HepG2 (cell line): ENCODE measurements around the gene DOCK9. TPM values are rescaled to one million over a fixed set of nuclear protein-coding genes. Genes with fewer than 3 reads are reported as not detected.

Experiments
- ATAC-seq: fragments of 200-7000 bp; cut with Tn5 transposase; 3 replicates; pipeline ENCODE4 v1.9.1; 2020; ENCODE audit warnings: mild to moderate bottlenecking, moderate library complexity
- BruUV-seq: library from RNA; stranded (reverse); fragments of 400-500 nt; replicated peaks from 2 replicates; lab custom pipeline; 2021; lab: Mats Ljungman, UMichigan
- CTCF ChIA-PET: fragments of 300-600 bp; formaldehyde crosslinking; extraction: SDS; loops from one replicate; lab custom pipeline; 2021; ENCODE audit warnings: low total read pairs, inconsistent platforms, low intra/inter-chr PET ratio; lab: Yijun Ruan, JAX
- POLR2A ChIA-PET: fragments of 350-600 bp; sonication (Branson Sonifier 250); formaldehyde crosslinking; loops from one replicate; lab custom pipeline; 2020; ENCODE audit warnings: antibody characterized with exemption, inconsistent platforms; lab: Yijun Ruan, JAX
- DNase-seq: peaks from one replicate; pipeline ENCODE4 v3.0.0-alpha.2; 2015; ENCODE audit warnings: low spot score
- FAIRE-seq: peaks from 3 replicates; lab custom pipeline; 2011; peaks lifted over from hg19 to GRCh38; lab: Jason Lieb, UNC
- H2AFZ ChIP-seq: one replicate; pipeline ENCODE4 v1.6.1; 2011; ENCODE audit warnings: low read length, inconsistent platforms
- H3K27ac ChIP-seq: fragments of 300-600 bp; 3 replicates; pipeline ENCODE4 v1.8.0; 2011; ENCODE audit warnings: mixed run types, mild to moderate bottlenecking, mixed read lengths, low read length, inconsistent platforms; ENCODE audit not compliant: insufficient read depth; ENCODE audit errors: extremely low read length
- H3K27me3 ChIP-seq, 2 experiments: fragments of 200-600 bp in 1 of 2; 2 replicates in 1 of 2; 3 replicates in 1 of 2; pipeline versions ENCODE4 v1.6.0 to v1.8.0; 2011; ENCODE audit warnings: low read length in 2 of 2, mild to moderate bottlenecking in 2 of 2, moderate library complexity in 2 of 2, inconsistent platforms in 1 of 2; ENCODE audit not compliant: insufficient read depth in 2 of 2, control insufficient read depth in 1 of 2
- H3K36me3 ChIP-seq, 2 experiments: fragments of 200-600 bp in 1 of 2; replicated peaks in 1 of 2; 2 replicates in 1 of 2; 3 replicates in 1 of 2; pipeline versions ENCODE4 v1.5.1 to v1.8.0; 2011; ENCODE audit warnings: low read length in 2 of 2, inconsistent platforms in 1 of 2; ENCODE audit not compliant: insufficient read depth in 2 of 2, control insufficient read depth in 1 of 2
- H3K4me1 ChIP-seq: 2 replicates; pipeline ENCODE4 v1.5.1; 2012; ENCODE audit warnings: low read length, inconsistent platforms; ENCODE audit not compliant: insufficient read depth
- H3K4me2 ChIP-seq: 2 replicates; pipeline ENCODE4 v1.6.0; 2011; ENCODE audit warnings: low read depth, low read length, inconsistent platforms
- H3K4me3 ChIP-seq, 3 experiments: fragments of 200-600 bp in 1 of 3; sonication (generic), shearing (Covaris generic) in 1 of 3; replicated peaks in 1 of 3; 2 replicates each; pipeline ENCODE4 v1.5.1; 2011 to 2016; ENCODE audit warnings: low read length in 3 of 3, inconsistent platforms in 2 of 3, low read depth in 2 of 3, mild to moderate bottlenecking in 2 of 3, control low read depth in 1 of 3, mixed read lengths in 1 of 3; ENCODE audit not compliant: insufficient read depth in 1 of 3
- H3K79me2 ChIP-seq: one replicate; pipeline ENCODE4 v1.6.1; 2011; ENCODE audit warnings: low read length, inconsistent platforms; ENCODE audit not compliant: insufficient read depth
- H3K9ac ChIP-seq: 2 replicates; pipeline ENCODE4 v1.6.0; 2011; ENCODE audit warnings: mild to moderate bottlenecking, low read depth, low read length, inconsistent platforms; ENCODE audit not compliant: insufficient read depth
- H3K9me3 ChIP-seq: 2 replicates; pipeline ENCODE4 v1.5.1; 2012; ENCODE audit warnings: mild to moderate bottlenecking, low read length
- H4K20me1 ChIP-seq: 2 replicates; pipeline ENCODE4 v1.6.0; 2011; ENCODE audit warnings: inconsistent platforms, mild to moderate bottlenecking, low read length, moderate library complexity; ENCODE audit not compliant: insufficient read depth
- BRCA1 ChIP-seq: sonication (generic); formaldehyde crosslinking; IDR thresholded peaks from 2 replicates; pipeline ENCODE4 v1.4.0; 2020; ENCODE audit warnings: missing genetic modification reagents
- CBX5 ChIP-seq: sonication (generic); formaldehyde crosslinking; IDR thresholded peaks from 2 replicates; pipeline ENCODE4 v1.4.0; 2020; ENCODE audit warnings: missing genetic modification reagents, borderline replicate concordance
- FOXK1 ChIP-seq: sonication (generic); formaldehyde crosslinking; IDR thresholded peaks from 2 replicates; pipeline ENCODE4 v1.4.0; 2020; ENCODE audit warnings: low read depth, missing genetic modification reagents, borderline replicate concordance
- GPN1 ChIP-seq: sonication (generic); formaldehyde crosslinking; IDR thresholded peaks from 2 replicates; pipeline ENCODE4 v1.5.1; 2020; ENCODE audit warnings: missing genetic modification reagents, borderline replicate concordance
- HNRNPK ChIP-seq: fragments of 200-400 bp; formaldehyde crosslinking; IDR thresholded peaks from 2 replicates; pipeline ENCODE4 v1.6.1; 2018; ENCODE audit warnings: low read length, low read depth, moderate library complexity, mild to moderate bottlenecking; ENCODE audit not compliant: poor library complexity, severe bottlenecking
- POLR2G ChIP-seq: fragments of 200-400 bp; formaldehyde crosslinking; IDR thresholded peaks from 2 replicates; pipeline ENCODE4 v1.6.1; 2018; ENCODE audit warnings: mild to moderate bottlenecking, low read depth, low read length, moderate library complexity
- REL ChIP-seq: sonication (generic); formaldehyde crosslinking; conservative IDR thresholded peaks from 2 replicates; pipeline ENCODE4 v1.8.0; 2022; ENCODE audit warnings: mild to moderate bottlenecking, missing genetic modification reagents, moderate library complexity
- RFX1 ChIP-seq: fragments of 450-650 bp; IDR thresholded peaks from 2 replicates; pipeline ENCODE4 v1.6.1; 2017
- RORA ChIP-seq: sonication (generic); formaldehyde crosslinking; IDR thresholded peaks from 2 replicates; pipeline ENCODE4 v1.5.0; 2020; ENCODE audit warnings: mild to moderate bottlenecking, missing genetic modification reagents, moderate library complexity
- SMC3 ChIP-seq: IDR thresholded peaks from 2 replicates; pipeline ENCODE4 v1.6.1; 2011; ENCODE audit warnings: low read length, improper control_type of control experiment
- STAG1 ChIP-seq: sonication (generic); formaldehyde crosslinking; IDR thresholded peaks from 2 replicates; pipeline ENCODE4 v1.4.0; 2020; ENCODE audit warnings: missing genetic modification reagents
- TEAD2 ChIP-seq: sonication (generic); formaldehyde crosslinking; IDR thresholded peaks from 2 replicates; pipeline ENCODE4 v1.9.0; 2021; ENCODE audit warnings: missing genetic modification reagents
- ZNF615 ChIP-seq: sonication (generic); formaldehyde crosslinking; IDR thresholded peaks from 2 replicates; pipeline ENCODE4 v1.5.0; 2020; ENCODE audit warnings: mild to moderate bottlenecking, missing genetic modification reagents, borderline replicate concordance
- ZNF777 ChIP-seq: sonication (generic); formaldehyde crosslinking; IDR thresholded peaks from 2 replicates; pipeline ENCODE4 v1.4.0; 2020; ENCODE audit warnings: missing genetic modification reagents
- WGBS: methylation state at CpG from one replicate; pipeline ENCODE4 v1.1.6; 2017; ENCODE audit warnings: low lambda C conversion rate; 5-methylcytosine and 5-hydroxymethylcytosine counted together
- in situ Hi-C: cut with HindIII; loops from 2 replicates; pipeline ENCODE4 v1.10.0; 2017; ENCODE audit warnings: low pct_unique_long_range_greater_than_20kb; ENCODE audit not compliant: extremely low pct_ligation_motif_present
- intact Hi-C: fragments of 100-400 bp; cut with micrococcal nuclease; formaldehyde crosslinking; loops from one replicate; pipeline ENCODE4 v1.10.0; 2022; ENCODE audit not compliant: unreplicated experiment
- polyA plus RNA-seq, 8 experiments: library from polyadenylated mRNA; depleted of rRNA in 3 of 8; stranded (reverse) in 7 of 8; unstranded in 1 of 8; fragments of >200 nt; fragmentation: Illumina TruSeq in 4 of 8; extraction: Trizol in 4 of 8; gene quantifications; 2 replicates each; pipeline versions ENCODE4 v1.2.1 to v1.2.3, GENCODE V29; 2011 to 2016; ENCODE audit warnings: low read depth in 4 of 8, missing spikeins in 1 of 8, mixed read lengths in 1 of 8; ENCODE audit not compliant: insufficient read depth in 1 of 8
- total RNA-seq, 5 experiments: library from RNA; depleted of rRNA; stranded (reverse); fragments of >200 nt; fragmentation: Illumina TruSeq; extraction: Trizol; gene quantifications; 2 replicates each; pipeline ENCODE4 v1.2.3, GENCODE V29; 2016; ENCODE audit warnings: low read depth in 1 of 5
- TF ChIP-seq, protein P1 (sequence below): sonication (generic); formaldehyde crosslinking; IDR thresholded peaks from 2 replicates; pipeline ENCODE4 v1.5.1; 2020; ENCODE audit warnings: missing genetic modification reagents, mild to moderate bottlenecking, borderline replicate concordance
- TF ChIP-seq, protein P2 (sequence below): sonication (generic); formaldehyde crosslinking; IDR thresholded peaks from 2 replicates; pipeline ENCODE4 v1.8.0; 2022; ENCODE audit warnings: missing genetic modification reagents, mild to moderate bottlenecking, inconsistent platforms, borderline replicate concordance
- TF ChIP-seq, protein P3 (sequence below): sonication (generic); formaldehyde crosslinking; IDR thresholded peaks from 2 replicates; pipeline ENCODE4 v1.8.1; 2023; ENCODE audit warnings: mild to moderate bottlenecking, missing genetic modification reagents

DOCK9 gene
- total and polyA plus RNA-seq, 2 of the 13 experiments (the other 11 are each of a cell fraction or from before 2014, with no cell fraction given) = 0.44 to 0.97 TPM

DNA sequence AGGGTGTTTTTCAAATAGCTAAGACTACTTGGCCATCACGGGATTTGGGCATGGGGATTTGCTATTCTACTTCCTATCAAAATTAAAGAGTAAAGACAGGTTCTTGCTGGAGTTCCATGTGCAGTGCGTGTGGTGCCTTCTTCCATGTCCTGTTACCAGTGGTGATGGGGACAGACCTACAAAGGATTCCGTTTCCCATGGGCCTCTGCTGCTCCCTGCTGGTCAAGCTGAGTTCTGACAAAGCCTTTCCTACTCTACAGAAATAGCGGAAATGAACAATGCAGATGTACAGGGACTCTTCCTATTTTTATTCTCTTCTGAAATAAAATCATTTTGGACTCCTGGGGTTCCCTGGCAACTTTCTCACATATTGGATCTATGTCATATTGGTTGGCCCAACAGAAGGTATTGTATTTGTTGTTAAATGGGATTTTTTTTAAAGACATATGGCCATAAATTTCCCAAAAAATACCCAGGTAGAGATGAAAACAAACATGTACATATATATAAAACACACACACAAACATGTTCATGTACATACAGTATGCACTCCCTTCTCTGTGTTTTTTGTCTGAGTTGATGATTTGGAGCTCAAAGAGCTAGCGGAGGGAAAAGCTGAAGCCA lies 134.9 kb downstream of the DOCK9 start:
- WGBS = 23% methylated on average over 5 of the region's 5 CpGs
- intact Hi-C loops = loop anchor here (1.0 to 10.0 kb wide), 5 partner anchors 170 to 994 kb away; partner anchors contain the start of gene STK24
- no peaks in the 10 kb centered on the region for H3K9me3 ChIP-seq
- no peaks in the 10 kb centered on the region for H3K36me3 ChIP-seq
- H4K20me1 ChIP-seq = no peaks in the 10 kb centered on the region
- no peak overlapping the region for H3K4me3 ChIP-seq
- H3K27ac ChIP-seq = no peak overlapping the region
- DNase-seq (peak; percentile 69), FAIRE-seq (peak; percentile 91), ATAC-seq (peak; percentile 91)
- in situ Hi-C loops = loop anchor here (10.0 kb wide), 1 partner anchor 378 kb away; no protein-coding TSS in a partner anchor
- ChIA-PET POLR2A (no interaction called here), CTCF (interaction anchor here (1.1 to 1.8 kb wide), 4 partner anchors 170 to 994 kb away, joined by 3 to 7 read pairs (median 4); no protein-coding TSS in a partner anchor)
- H2AFZ ChIP-seq = no peak overlapping the region
- no TSS peak for BruUV-seq
- H3K4me2 ChIP-seq = no peak overlapping the region
- H3K9ac ChIP-seq = no peak overlapping the region
- H3K79me2 ChIP-seq = no peaks in the 10 kb centered on the region
- H3K27me3 ChIP-seq = no peaks in the 10 kb centered on the region; a peak in 1 of 5 replicates
- peaks cover 10% of the 10 kb centered on the region for H3K4me1 ChIP-seq
- no peak for TF ChIP-seq TEAD2 (CRISPR knock-in tag)
- TF ChIP-seq CBX5 = no peak
- TF ChIP-seq, protein P1, sequence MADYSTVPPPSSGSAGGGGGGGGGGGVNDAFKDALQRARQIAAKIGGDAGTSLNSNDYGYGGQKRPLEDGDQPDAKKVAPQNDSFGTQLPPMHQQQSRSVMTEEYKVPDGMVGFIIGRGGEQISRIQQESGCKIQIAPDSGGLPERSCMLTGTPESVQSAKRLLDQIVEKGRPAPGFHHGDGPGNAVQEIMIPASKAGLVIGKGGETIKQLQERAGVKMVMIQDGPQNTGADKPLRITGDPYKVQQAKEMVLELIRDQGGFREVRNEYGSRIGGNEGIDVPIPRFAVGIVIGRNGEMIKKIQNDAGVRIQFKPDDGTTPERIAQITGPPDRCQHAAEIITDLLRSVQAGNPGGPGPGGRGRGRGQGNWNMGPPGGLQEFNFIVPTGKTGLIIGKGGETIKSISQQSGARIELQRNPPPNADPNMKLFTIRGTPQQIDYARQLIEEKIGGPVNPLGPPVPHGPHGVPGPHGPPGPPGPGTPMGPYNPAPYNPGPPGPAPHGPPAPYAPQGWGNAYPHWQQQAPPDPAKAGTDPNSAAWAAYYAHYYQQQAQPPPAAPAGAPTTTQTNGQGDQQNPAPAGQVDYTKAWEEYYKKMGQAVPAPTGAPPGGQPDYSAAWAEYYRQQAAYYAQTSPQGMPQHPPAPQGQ = no peak
- TF ChIP-seq ZNF615 = no peak
- peak; percentile 93 for TF ChIP-seq STAG1
- peak; percentile 84 for TF ChIP-seq SMC3
- no peak for TF ChIP-seq GPN1 (CRISPR knock-in tag)
- no peak for TF ChIP-seq ZNF777 (CRISPR knock-in tag)
- TF ChIP-seq RORA = no peak
- TF ChIP-seq REL (CRISPR knock-in tag) = no peak
- TF ChIP-seq, protein P2, sequence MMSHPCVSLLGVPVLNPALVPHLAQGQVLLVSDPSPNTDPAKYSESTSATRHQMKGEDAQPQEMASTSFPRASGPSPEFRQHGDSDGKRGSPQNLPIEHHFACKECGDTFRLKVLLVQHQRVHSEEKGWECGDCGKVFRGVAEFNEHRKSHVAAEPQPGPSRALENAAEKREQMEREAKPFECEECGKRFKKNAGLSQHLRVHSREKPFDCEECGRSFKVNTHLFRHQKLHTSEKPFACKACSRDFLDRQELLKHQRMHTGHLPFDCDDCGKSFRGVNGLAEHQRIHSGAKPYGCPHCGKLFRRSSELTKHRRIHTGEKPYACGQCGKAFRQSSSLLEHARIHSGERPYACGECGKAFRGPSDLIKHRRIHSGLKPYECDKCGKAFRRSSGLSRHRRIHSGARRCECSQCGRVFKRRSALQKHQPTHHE = no peak
- no peak for TF ChIP-seq HNRNPK
- no peak for TF ChIP-seq POLR2G
- TF ChIP-seq, protein P3, sequence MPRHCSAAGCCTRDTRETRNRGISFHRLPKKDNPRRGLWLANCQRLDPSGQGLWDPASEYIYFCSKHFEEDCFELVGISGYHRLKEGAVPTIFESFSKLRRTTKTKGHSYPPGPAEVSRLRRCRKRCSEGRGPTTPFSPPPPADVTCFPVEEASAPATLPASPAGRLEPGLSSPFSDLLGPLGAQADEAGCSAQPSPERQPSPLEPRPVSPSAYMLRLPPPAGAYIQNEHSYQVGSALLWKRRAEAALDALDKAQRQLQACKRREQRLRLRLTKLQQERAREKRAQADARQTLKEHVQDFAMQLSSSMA (CRISPR knock-in tag) = no peak
- no peak for TF ChIP-seq RFX1
- no peak for TF ChIP-seq FOXK1 (CRISPR knock-in tag)
- no peak for TF ChIP-seq BRCA1 (CRISPR knock-in tag)
